Measurements from ENCODE around the gene FBXL16. TPM values are rescaled to one million over a fixed set of nuclear protein-coding genes. Genes with fewer than 3 reads are reported as not detected.

Gene FBXL16
- total and polyA plus RNA-seq, 2 of the 13 experiments (the other 11 are each of a cell fraction or from before 2014, with no cell fraction given): 0.22 to 2.0 TPM

- Histone ChIP-seq H3K36me3 (replicated peaks in 1 of 2; ENCODE audit: control insufficient read depth in 1 of 2, insufficient read depth in 2 of 2, low read length in 2 of 2) (peaks cover 8 to 14% of the 10 kb centered on the region in 2 experiments; a peak in 4 of 5 replicates), H3K27me3 (ENCODE audit: control insufficient read depth in 1 of 2, insufficient read depth in 2 of 2, low read length in 2 of 2) (no peaks in the 10 kb centered on the region; a peak in 1 of 5 replicates), H3K27ac (ENCODE audit: extremely low read length, insufficient read depth, low read length) (peak overlapping the region; percentile 80), H3K4me1 (ENCODE audit: insufficient read depth, low read length) (peaks cover 47% of the 10 kb centered on the region), H3K9me3 (ENCODE audit: low read length) (no peaks in the 10 kb centered on the region), H3K79me2 (ENCODE audit: insufficient read depth, low read length) (peaks cover 16% of the 10 kb centered on the region), H3K9ac (ENCODE audit: insufficient read depth, low read depth, low read length) (peak overlapping the region; percentile 75), H2AFZ (ENCODE audit: low read length) (no peak overlapping the region), H3K4me3 (replicated peaks in 1 of 3; ENCODE audit: insufficient read depth in 1 of 3, low read depth in 2 of 3, low read length in 3 of 3) (peak overlapping the region; percentile 55 to 85 (median 61); a peak in 5 of 6 replicates), H4K20me1 (ENCODE audit: insufficient read depth, low read length) (0 out of 2 replicates have a peak, but pooled peaks cover 3% of the 10 kb centered on the region), H3K4me2 (ENCODE audit: low read depth, low read length) (peak overlapping the region; percentile 99)
- ChIA-PET CTCF (ENCODE audit: low intra/inter-chr PET ratio, low total read pairs) (no interaction called here), POLR2A (interaction anchor here (0.5 to 4.4 kb wide), 12 partner anchors 10 to 624 kb away, joined by 3 to 34 read pairs (median 5); partner anchors contain the start of genes ANTKMT, METTL26, RHOT2 and WDR24)
- TSS peak; percentile 67 for BruUV-seq (replicated peaks)
- intact Hi-C loops (cut with micrococcal nuclease; ENCODE audit: unreplicated experiment) (no loop called here), in situ Hi-C loops (cut with HindIII; ENCODE audit: extremely low pct_ligation_motif_present, low pct_unique_long_range_greater_than_20kb) (no loop called here)
- WGBS (ENCODE audit: low lambda C conversion rate): 0% methylated on average over 1 of the region's 52 CpGs
- FAIRE-seq (no peak), ATAC-seq (peak; percentile 60), DNase-seq (ENCODE audit: low spot score) (peak; percentile 74)
- TF ChIP-seq JDP2 (CRISPR knock-in tag; IDR thresholded peaks at IDR 0.05; ENCODE audit: borderline replicate concordance) (no peak), PPARG (CRISPR knock-in tag; conservative IDR thresholded peaks at IDR 0.05) (no peak), MTA1 (CRISPR knock-in tag; IDR thresholded peaks at IDR 0.05; ENCODE audit: borderline replicate concordance) (0 out of 2 replicates have a peak, but pooled peaks have one; percentile 43), NR3C1 (CRISPR knock-in tag; IDR thresholded peaks at IDR 0.05) (no peak), KLF9 (CRISPR knock-in tag; IDR thresholded peaks at IDR 0.05; ENCODE audit: low read depth) (peak; percentile 77; the same call in 1 of the 2 replicates), TARDBP (CRISPR knock-in tag; IDR thresholded peaks at IDR 0.05) (peak; percentile 66; the same call in 1 of the 2 replicates), PCBP2 (optimal IDR thresholded peaks at IDR 0.05; ENCODE audit: low read depth, low read length, poor library complexity, severe bottlenecking) (no peak), MIER2 (CRISPR knock-in tag; IDR thresholded peaks at IDR 0.05) (no peak), TRIM24 (CRISPR knock-in tag; IDR thresholded peaks at IDR 0.05) (no peak), RORA (CRISPR knock-in tag; IDR thresholded peaks at IDR 0.05) (no peak), GATAD2A (CRISPR knock-in tag; IDR thresholded peaks at IDR 0.05) (0 out of 2 replicates have a peak, but pooled peaks have one; percentile 12), KIAA2018 (CRISPR knock-in tag; IDR thresholded peaks at IDR 0.05; ENCODE audit: borderline replicate concordance) (no peak), ZBTB3 (CRISPR knock-in tag; IDR thresholded peaks at IDR 0.05; ENCODE audit: borderline replicate concordance, low read depth) (no peak), ZNF672 (CRISPR knock-in tag; IDR thresholded peaks at IDR 0.05) (no peak), CREB3 (CRISPR knock-in tag; IDR thresholded peaks at IDR 0.05) (no peak)
Observed at GRCh38 chr16:678858-679813, 26.5 kb downstream of the FBXL16 start.
